Measurements from ENCODE around the gene TPRG1L.

TPRG1L gene

DNA sequence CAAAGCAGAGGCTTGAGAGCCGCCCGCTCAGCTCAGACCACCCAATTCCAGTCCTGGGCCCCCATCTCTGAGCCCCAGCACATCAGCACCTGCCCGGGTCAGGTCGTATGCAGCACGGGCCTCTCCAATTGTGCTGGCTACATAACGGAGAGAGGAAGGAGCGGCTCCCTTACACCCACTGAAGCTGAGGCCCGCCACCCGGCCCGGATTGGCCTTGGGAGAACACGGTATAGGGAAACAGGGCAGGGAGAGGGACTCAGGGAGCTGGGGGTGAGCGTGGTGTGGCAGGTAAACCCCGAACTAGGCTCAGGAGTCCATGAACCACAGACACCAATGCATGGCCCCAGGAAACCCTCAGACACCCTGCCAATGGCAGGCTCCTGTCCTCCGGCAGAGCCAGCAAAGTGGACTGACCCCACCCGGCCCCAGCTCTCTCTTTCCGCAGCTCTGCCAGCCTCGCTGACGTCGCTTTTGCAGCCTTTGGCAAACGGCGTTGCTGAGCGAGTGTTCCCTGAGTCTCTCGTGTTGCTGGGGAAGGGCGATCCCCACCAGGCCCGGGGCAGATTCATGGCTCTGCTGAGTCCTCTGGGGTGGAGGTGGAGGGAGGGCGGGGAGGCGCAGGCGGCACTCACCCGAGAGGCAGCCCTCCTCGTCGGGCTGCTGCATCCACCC is 30.0 kb upstream of the TPRG1L start:
- no peaks in the 10 kb centered on the region for H3K27me3 ChIP-seq (ENCODE audit: control insufficient read depth, insufficient read depth, low read length)

DNA sequence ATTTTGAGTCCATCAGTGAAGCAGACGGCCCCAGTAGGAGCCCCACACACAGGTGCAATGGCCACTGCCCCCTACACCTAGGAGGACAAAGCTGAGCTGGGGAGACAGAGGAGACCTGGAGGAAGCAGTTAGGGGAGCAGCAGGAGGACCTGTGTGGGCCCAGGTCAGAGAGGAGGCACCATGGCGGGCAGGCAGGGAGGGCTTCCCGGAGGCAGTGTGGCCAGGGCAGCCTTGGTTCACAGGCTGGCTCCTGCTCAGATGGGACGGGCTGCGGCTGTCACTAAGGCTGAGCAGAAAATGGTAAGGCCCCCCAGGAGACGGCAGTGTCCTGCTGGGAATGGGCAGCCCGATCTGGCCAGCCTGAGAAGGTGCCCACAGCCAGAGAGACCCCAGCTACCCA is 28.9 kb upstream of the TPRG1L start:
- Histone ChIP-seq H3K4me1 (ENCODE audit: control insufficient read depth, insufficient read depth, low read length) (peaks cover 16% of the 10 kb centered on the region), H3K27me3 (ENCODE audit: control insufficient read depth, insufficient read depth, low read length) (no peaks in the 10 kb centered on the region), H3K27ac (ENCODE audit: low read depth, low read length) (no peak overlapping the region)

More for the DNA sequence above, 30.0 kb upstream of the TPRG1L start:
- Histone ChIP-seq H3K9ac (ENCODE audit: low read depth, low read length) (no peak overlapping the region), H3K36me3 (ENCODE audit: control insufficient read depth, insufficient read depth, low read length) (no peaks in the 10 kb centered on the region), H3K4me3 (ENCODE audit: low read depth, low read length) (no peak overlapping the region), H3K27ac (ENCODE audit: low read depth, low read length) (no peak overlapping the region), H3K4me1 (ENCODE audit: control insufficient read depth, insufficient read depth, low read length) (peaks cover 16% of the 10 kb centered on the region), H3K9me3 (ENCODE audit: control insufficient read depth, insufficient read depth, low read length) (no peaks in the 10 kb centered on the region)

DNA sequence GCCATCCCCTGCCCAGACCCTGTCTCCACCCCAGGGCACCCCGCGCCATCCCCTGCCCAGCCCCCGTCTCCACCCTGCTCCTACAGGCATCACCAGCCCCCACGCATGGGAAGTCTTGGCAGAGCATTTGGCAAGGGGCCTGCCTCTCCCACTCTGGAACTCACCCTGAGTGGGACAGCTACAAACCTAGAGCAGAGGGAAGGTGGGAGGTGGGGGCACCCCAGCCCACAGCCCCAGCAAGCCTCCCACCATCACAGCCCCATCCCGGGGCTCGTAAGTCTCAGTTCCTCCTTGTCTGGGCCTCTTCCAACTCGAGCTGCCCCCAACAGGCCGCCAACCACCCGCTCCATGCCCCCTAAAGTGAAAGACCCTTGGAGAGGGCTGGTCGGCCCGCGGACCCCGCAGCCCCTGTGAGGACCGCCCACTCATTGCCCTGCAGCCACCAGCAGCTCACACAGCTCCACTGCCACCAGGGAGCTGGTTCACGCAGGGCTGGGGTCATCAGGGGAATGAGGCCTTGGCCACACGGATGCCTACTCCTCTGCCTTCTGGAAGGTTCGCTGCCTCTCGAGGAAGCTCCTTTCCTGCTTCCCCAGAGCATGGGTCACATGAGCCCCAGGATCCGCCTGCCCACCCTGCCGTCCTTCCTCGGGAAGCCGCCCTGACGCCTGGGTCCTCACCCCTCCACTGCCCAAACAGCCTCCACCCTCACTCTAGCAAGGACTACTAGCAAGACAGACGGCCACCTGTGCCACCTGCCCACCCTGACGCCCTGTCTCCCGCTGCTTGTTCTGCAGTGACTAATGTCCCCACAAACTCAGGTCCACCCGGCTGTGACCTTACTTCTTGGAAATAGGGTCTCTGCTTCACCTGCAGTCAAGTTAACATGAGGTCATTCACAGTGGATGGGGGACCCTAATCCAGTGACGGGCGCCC is 27.9 kb upstream of the TPRG1L start:
- H3K9ac ChIP-seq (ENCODE audit: low read depth, low read length): no peak overlapping the region
- no peaks in the 10 kb centered on the region for H3K9me3 ChIP-seq (ENCODE audit: control insufficient read depth, insufficient read depth, low read length)
- no peak overlapping the region for H3K4me3 ChIP-seq (ENCODE audit: low read depth, low read length)
- peak overlapping the region; percentile 41 for H3K27ac ChIP-seq (ENCODE audit: low read depth, low read length)
- peaks cover 16% of the 10 kb centered on the region for H3K4me1 ChIP-seq (ENCODE audit: control insufficient read depth, insufficient read depth, low read length)
- no peaks in the 10 kb centered on the region for H3K36me3 ChIP-seq (ENCODE audit: control insufficient read depth, insufficient read depth, low read length)
- H3K27me3 ChIP-seq (ENCODE audit: control insufficient read depth, insufficient read depth, low read length): no peaks in the 10 kb centered on the region

More for the DNA sequence above, 28.9 kb upstream of the TPRG1L start:
- Histone ChIP-seq H3K4me3 (ENCODE audit: low read depth, low read length) (no peak overlapping the region), H3K9me3 (ENCODE audit: control insufficient read depth, insufficient read depth, low read length) (no peaks in the 10 kb centered on the region), H3K36me3 (ENCODE audit: control insufficient read depth, insufficient read depth, low read length) (no peaks in the 10 kb centered on the region), H3K9ac (ENCODE audit: low read depth, low read length) (no peak overlapping the region)

DNA sequence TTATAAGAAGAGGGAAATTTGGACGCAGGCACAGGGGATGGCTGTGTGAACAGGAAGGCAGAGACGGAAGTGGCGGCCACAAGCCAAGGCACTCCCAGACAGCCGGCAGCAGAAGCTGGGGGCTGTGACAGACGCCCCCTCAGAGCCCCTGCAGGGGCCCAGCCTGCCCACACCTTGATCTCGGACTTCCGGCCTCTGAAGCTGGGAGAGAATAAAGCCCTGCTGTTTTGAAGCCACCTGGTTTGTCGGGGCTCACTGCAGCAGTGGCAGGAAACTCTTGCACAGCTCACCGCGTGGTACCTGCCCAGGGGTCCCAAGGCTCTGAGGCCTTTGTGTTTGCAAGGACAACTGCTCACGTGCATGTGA is 27.2 kb upstream of the TPRG1L start:
- Histone ChIP-seq H3K4me3 (ENCODE audit: low read depth, low read length) (no peak overlapping the region), H3K9ac (ENCODE audit: low read depth, low read length) (no peak overlapping the region), H3K27ac (ENCODE audit: low read depth, low read length) (peak overlapping the region; percentile 41), H3K9me3 (ENCODE audit: control insufficient read depth, insufficient read depth, low read length) (no peaks in the 10 kb centered on the region), H3K27me3 (ENCODE audit: control insufficient read depth, insufficient read depth, low read length) (no peaks in the 10 kb centered on the region), H3K4me1 (ENCODE audit: control insufficient read depth, insufficient read depth, low read length) (peaks cover 16% of the 10 kb centered on the region), H3K36me3 (ENCODE audit: control insufficient read depth, insufficient read depth, low read length) (no peaks in the 10 kb centered on the region)

DNA sequence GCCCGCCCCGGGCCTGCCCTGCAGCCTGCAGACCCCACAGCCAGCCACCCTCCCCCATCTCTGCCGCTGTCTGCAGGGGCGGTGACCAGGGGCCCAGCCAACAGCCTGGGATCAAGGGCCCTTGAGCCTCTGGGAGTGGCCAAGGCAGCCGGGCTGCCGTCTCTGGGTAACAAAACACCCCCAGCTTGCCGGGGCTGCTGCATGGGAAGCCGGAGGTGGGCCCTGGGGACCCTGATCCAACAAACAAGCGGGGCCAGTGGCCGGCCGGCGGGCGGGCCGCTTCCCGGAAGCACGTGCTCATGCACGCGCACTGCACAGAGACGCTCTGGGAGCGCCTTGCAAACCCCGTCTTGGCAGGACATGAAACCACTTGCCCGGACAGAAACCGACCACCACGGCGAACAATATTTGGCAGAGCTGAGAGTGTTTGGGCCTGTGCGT is 26.7 kb upstream of the TPRG1L start:
- Histone ChIP-seq H3K27ac (ENCODE audit: low read depth, low read length) (peak overlapping the region; percentile 41), H3K4me1 (ENCODE audit: control insufficient read depth, insufficient read depth, low read length) (peaks cover 14% of the 10 kb centered on the region), H3K27me3 (ENCODE audit: control insufficient read depth, insufficient read depth, low read length) (no peaks in the 10 kb centered on the region)

DNA sequence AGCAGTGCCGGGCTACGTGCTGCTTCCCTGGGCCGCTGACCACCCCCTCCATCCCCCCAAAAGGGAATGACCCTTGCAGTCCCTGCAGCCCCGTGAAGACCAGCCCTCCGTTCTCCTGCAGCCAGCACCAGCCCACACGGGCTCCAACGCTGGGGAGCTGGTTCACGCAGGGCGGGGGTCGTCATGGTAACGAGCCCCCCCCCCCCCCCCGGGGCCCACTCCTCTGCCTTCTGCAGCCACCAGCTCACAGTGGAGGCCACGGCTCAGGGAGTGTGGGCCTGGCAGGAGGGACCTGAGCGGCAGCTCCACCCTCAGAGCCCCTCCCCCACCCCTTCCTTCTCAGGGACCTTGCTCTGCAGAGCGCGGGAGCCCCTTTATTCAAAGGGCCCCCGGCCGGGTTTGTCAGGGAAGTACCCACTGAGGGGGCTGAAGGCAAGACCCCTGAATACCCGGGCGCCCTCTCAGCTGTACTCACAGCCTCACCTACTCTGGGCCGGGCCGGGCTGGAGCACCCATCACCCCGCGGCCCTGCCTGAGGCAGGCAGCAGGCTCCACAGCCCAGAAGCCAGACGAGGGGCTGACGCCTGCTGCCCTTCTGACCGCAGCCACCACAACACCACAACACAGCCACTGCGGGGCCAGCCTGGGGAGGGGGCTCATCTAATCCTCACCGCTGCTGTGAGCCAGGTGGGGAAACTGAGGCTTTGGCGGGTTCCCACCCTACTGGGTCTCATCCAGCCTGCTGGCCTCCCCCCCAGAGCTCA is 26.1 kb upstream of the TPRG1L start:
- H3K27ac ChIP-seq (ENCODE audit: low read depth, low read length): no peak overlapping the region
- H3K36me3 ChIP-seq (ENCODE audit: control insufficient read depth, insufficient read depth, low read length): no peaks in the 10 kb centered on the region
- no peaks in the 10 kb centered on the region for H3K27me3 ChIP-seq (ENCODE audit: control insufficient read depth, insufficient read depth, low read length)
- peaks cover 13% of the 10 kb centered on the region for H3K4me1 ChIP-seq (ENCODE audit: control insufficient read depth, insufficient read depth, low read length)
- no peaks in the 10 kb centered on the region for H3K9me3 ChIP-seq (ENCODE audit: control insufficient read depth, insufficient read depth, low read length)
- no peak overlapping the region for H3K9ac ChIP-seq (ENCODE audit: low read depth, low read length)
- no peak overlapping the region for H3K4me3 ChIP-seq (ENCODE audit: low read depth, low read length)

More for the DNA sequence above, 26.7 kb upstream of the TPRG1L start:
- no peak overlapping the region for H3K9ac ChIP-seq (ENCODE audit: low read depth, low read length)
- H3K9me3 ChIP-seq (ENCODE audit: control insufficient read depth, insufficient read depth, low read length): no peaks in the 10 kb centered on the region
- H3K36me3 ChIP-seq (ENCODE audit: control insufficient read depth, insufficient read depth, low read length): no peaks in the 10 kb centered on the region
- H3K4me3 ChIP-seq (ENCODE audit: low read depth, low read length): no peak overlapping the region

DNA sequence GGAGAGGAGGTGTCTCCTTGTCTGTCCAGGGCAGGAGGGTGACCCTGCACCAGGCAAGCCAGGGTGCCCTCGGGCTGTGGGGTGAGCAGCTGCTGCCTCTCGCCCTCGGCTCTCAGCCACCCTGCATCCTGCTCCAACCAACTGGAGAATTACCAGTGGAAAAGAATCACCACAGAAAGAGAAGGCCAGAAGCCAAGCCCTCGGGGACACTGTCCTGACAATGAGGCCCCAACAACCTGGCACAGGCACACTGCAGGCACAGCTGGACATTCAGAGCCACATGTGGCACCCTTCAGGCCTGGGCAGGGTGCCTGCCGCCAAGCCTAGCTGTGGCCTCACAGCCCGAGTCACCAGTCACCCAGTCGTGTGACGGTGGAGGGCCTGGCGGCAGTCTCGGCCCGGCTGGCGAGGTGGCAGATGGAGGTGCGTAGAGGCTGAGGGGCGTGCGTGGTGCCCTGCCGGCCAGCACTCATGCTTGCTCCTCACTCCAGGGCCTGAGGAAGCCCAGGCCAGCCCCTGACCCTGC is 25.5 kb upstream of the TPRG1L start:
- no peak overlapping the region for H3K27ac ChIP-seq (ENCODE audit: low read depth, low read length)
- no peak overlapping the region for H3K4me3 ChIP-seq (ENCODE audit: low read depth, low read length)
- no peaks in the 10 kb centered on the region for H3K36me3 ChIP-seq (ENCODE audit: control insufficient read depth, insufficient read depth, low read length)
- peaks cover 13% of the 10 kb centered on the region for H3K4me1 ChIP-seq (ENCODE audit: control insufficient read depth, insufficient read depth, low read length)
- H3K9me3 ChIP-seq (ENCODE audit: control insufficient read depth, insufficient read depth, low read length): no peaks in the 10 kb centered on the region
- H3K9ac ChIP-seq (ENCODE audit: low read depth, low read length): no peak overlapping the region
- no peaks in the 10 kb centered on the region for H3K27me3 ChIP-seq (ENCODE audit: control insufficient read depth, insufficient read depth, low read length)

DNA sequence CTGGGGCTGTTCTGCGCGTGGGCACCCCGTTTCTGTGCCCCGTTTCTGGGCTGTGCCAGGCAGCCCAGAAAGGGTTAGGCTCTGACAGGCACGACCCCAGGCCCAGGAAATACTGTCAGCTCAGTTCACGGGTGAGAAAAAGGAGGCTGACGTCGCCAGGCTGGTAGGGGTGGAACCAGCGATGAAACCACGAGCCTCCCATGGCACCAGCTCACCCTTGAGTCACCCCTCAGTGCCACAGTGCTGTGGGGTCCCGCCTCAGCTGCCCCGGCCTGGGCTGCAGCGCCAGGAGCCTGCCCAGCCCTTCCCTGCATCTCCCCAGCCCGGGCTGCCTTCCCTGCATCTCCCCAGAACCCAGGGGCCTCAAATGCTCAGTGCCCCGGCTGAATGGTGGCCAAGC is 25.0 kb upstream of the TPRG1L start:
- H3K27ac ChIP-seq (ENCODE audit: low read depth, low read length): no peak overlapping the region
- H3K27me3 ChIP-seq (ENCODE audit: control insufficient read depth, insufficient read depth, low read length): no peaks in the 10 kb centered on the region
- H3K4me1 ChIP-seq (ENCODE audit: control insufficient read depth, insufficient read depth, low read length): peaks cover 13% of the 10 kb centered on the region

DNA sequence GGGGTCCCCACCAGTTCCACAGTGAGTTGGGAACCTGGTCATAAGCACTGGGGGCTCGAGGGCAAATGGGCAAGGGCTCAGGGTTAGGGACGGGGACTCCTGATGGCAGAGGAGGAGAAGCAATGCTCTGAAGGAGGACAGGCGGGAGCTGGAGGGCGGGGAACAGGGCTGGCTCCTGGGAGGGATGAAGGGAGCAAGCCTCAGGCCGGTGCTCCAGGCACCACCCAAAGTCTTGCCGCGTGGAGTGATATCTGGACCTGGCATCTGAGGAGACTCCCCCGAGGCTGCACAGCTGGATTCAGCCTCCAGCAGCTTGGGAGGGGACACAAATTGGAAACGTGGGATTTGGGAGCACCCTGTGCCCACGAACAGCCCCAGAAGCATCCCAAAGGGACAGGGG is 24.5 kb upstream of the TPRG1L start:
- H3K36me3 ChIP-seq (ENCODE audit: control insufficient read depth, insufficient read depth, low read length): no peaks in the 10 kb centered on the region
- H3K9me3 ChIP-seq (ENCODE audit: control insufficient read depth, insufficient read depth, low read length): no peaks in the 10 kb centered on the region
- no peak overlapping the region for H3K9ac ChIP-seq (ENCODE audit: low read depth, low read length)
- no peak overlapping the region for H3K27ac ChIP-seq (ENCODE audit: low read depth, low read length)
- H3K4me3 ChIP-seq (ENCODE audit: low read depth, low read length): no peak overlapping the region
- H3K27me3 ChIP-seq (ENCODE audit: control insufficient read depth, insufficient read depth, low read length): no peaks in the 10 kb centered on the region
- H3K4me1 ChIP-seq (ENCODE audit: control insufficient read depth, insufficient read depth, low read length): peaks cover 13% of the 10 kb centered on the region

More for the DNA sequence above, 25.0 kb upstream of the TPRG1L start:
- Histone ChIP-seq H3K4me3 (ENCODE audit: low read depth, low read length) (no peak overlapping the region), H3K9ac (ENCODE audit: low read depth, low read length) (no peak overlapping the region), H3K9me3 (ENCODE audit: control insufficient read depth, insufficient read depth, low read length) (no peaks in the 10 kb centered on the region), H3K36me3 (ENCODE audit: control insufficient read depth, insufficient read depth, low read length) (no peaks in the 10 kb centered on the region)

DNA sequence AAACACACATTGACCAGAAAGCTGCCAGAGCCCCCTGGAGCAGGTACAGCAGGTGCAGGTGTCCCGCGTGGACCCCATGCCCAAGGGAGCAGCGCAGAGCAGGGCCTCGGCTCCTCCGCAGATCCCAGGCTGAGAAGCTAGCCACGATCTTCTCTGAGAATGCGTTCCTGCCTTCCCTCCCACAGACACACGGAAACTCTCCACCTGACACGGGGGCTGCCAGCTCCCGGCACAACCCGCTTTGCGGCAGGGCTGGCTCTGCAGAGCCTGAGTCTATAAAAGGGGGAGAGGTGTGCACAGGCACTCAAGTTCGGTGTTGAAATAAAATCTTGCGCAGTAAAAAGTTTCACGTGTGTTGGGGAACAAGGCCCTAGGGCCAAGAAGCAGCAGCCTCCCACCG is 23.1 kb upstream of the TPRG1L start:
- no peak overlapping the region for H3K9ac ChIP-seq (ENCODE audit: low read depth, low read length)
- H3K9me3 ChIP-seq (ENCODE audit: control insufficient read depth, insufficient read depth, low read length): no peaks in the 10 kb centered on the region
- no peaks in the 10 kb centered on the region for H3K36me3 ChIP-seq (ENCODE audit: control insufficient read depth, insufficient read depth, low read length)

More for the DNA sequence above, 23.1 kb upstream of the TPRG1L start:
- peaks cover 13% of the 10 kb centered on the region for H3K4me1 ChIP-seq (ENCODE audit: control insufficient read depth, insufficient read depth, low read length)
- no peaks in the 10 kb centered on the region for H3K27me3 ChIP-seq (ENCODE audit: control insufficient read depth, insufficient read depth, low read length)
- H3K4me3 ChIP-seq (ENCODE audit: low read depth, low read length): no peak overlapping the region
- no peak overlapping the region for H3K27ac ChIP-seq (ENCODE audit: low read depth, low read length)
